Mesothelial cell of epicardium (in vitro differentiated cells): ENCODE data around the gene AQP10. TPM values are rescaled to one million over a fixed set of nuclear protein-coding genes. Genes with fewer than 3 reads are reported as not detected.
"Not testable (repeated sequence)": the region's sequence is repeated elsewhere in the genome, so short reads cannot be mapped to it uniquely, and the experiment has no call there.

ENCODE experiments used
- DNase-seq, 2 experiments: peaks; one replicate each; pipeline ENCODE4 v3.0.0; 2021; ENCODE audit warnings: low spot score in 2 of 2; ENCODE audit not compliant: unreplicated experiment in 2 of 2
- H3K27ac Mint-ChIP-seq: 2 replicates; pipeline ENCODE4 v1.8.0; 2021; ENCODE audit warnings: mixed read lengths
- H3K27me3 Mint-ChIP-seq: 2 replicates; pipeline ENCODE4 v1.8.0; 2021; ENCODE audit warnings: low read depth, mixed read lengths
- H3K36me3 Mint-ChIP-seq: 2 replicates; pipeline ENCODE4 v1.8.0; 2021; ENCODE audit warnings: mixed read lengths
- H3K4me1 Mint-ChIP-seq: 2 replicates; pipeline ENCODE4 v1.8.0; 2021; ENCODE audit warnings: mixed read lengths
- H3K4me3 Mint-ChIP-seq: 2 replicates; pipeline ENCODE4 v1.8.0; 2021; ENCODE audit warnings: mild to moderate bottlenecking, moderate library complexity, mixed read lengths
- H3K9me3 Mint-ChIP-seq: 2 replicates; pipeline ENCODE4 v1.8.0; 2021; ENCODE audit warnings: mixed read lengths
- total RNA-seq: library from RNA; stranded (reverse); gene quantifications from 3 replicates; pipeline ENCODE4 v1.2.1, GENCODE V29; 2021
- TF ChIP-seq, protein P1 (sequence below): fragments of 200-600 bp; sonication (generic); IDR thresholded peaks from one replicate; pipeline ENCODE4 v1.5.0; 2021; ENCODE audit warnings: antibody characterized with exemption; ENCODE audit not compliant: unreplicated experiment

Gene AQP10
- total RNA-seq, 1 donor from 2014 or later: 0.60 TPM

DNA sequence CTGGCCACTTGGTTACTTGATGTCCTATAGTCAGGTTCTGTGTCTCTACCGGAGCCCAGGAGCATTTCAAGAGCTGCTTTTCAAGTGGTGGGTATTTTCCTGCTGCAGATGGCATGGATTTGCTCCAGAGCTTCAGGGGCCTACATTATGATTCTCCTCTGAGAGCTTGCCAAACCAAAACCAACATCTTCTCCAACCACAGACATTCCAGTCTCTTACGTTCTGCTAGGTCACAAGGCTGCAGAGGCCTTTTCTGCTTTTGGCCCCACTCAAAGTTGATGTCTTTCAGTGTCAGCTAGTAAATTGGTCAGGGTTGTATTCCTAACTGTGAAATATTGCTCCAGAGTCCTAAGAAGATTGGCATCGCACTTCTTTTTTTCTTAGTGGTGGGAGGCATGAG, 14.7 kb upstream of the AQP10 start:
- Mint-ChIP-seq H3K36me3 (no peaks in the 10 kb centered on the region), H3K27me3 (peaks cover 17% of the 10 kb centered on the region), H3K9me3 (peaks cover 8% of the 10 kb centered on the region), H3K27ac (no peak overlapping the region), H3K4me3 (no peak overlapping the region), H3K4me1 (no peaks in the 10 kb centered on the region)
- DNase-seq: no peak
- TF ChIP-seq, protein P1, sequence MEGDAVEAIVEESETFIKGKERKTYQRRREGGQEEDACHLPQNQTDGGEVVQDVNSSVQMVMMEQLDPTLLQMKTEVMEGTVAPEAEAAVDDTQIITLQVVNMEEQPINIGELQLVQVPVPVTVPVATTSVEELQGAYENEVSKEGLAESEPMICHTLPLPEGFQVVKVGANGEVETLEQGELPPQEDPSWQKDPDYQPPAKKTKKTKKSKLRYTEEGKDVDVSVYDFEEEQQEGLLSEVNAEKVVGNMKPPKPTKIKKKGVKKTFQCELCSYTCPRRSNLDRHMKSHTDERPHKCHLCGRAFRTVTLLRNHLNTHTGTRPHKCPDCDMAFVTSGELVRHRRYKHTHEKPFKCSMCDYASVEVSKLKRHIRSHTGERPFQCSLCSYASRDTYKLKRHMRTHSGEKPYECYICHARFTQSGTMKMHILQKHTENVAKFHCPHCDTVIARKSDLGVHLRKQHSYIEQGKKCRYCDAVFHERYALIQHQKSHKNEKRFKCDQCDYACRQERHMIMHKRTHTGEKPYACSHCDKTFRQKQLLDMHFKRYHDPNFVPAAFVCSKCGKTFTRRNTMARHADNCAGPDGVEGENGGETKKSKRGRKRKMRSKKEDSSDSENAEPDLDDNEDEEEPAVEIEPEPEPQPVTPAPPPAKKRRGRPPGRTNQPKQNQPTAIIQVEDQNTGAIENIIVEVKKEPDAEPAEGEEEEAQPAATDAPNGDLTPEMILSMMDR: no peak

DNA sequence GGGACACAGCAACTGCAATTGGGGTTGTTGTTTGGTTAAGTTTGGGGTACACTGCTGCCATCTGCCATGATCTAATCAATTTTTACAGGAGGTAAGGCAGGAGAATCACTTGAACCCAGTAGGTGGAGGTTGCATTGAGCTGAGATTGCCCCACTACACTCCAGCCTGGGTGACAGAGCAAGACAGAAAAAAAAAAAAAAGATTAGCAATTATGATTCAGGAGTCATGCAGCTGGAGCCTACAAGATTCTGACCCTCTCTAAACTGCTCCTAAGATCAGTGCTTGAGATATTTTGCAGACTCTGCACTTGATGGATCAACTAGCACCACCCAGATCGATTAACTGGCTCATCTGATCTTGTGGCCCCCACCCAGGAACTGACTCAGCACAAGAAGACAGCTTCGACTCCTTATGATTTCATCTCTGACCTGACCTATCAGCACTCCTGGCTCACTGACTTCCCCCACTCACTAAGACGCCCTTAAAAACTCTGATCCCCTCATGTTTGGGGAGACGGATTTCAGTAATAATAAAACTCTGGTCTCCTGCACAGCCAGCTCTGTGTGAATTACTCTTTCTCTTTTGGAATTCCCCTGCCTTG, 13.1 kb upstream of the AQP10 start:
- peaks cover 23% of the 10 kb centered on the region for H3K27me3 Mint-ChIP-seq
- H3K9me3 Mint-ChIP-seq, H3K4me3 Mint-ChIP-seq, DNase-seq, H3K4me1 Mint-ChIP-seq, H3K36me3 Mint-ChIP-seq, H3K27ac Mint-ChIP-seq: not testable (repeated sequence)

- DNase-seq, H3K36me3 Mint-ChIP-seq, H3K27ac Mint-ChIP-seq, H3K4me1 Mint-ChIP-seq, H3K9me3 Mint-ChIP-seq, H3K4me3 Mint-ChIP-seq: not testable (repeated sequence)
- peaks cover 31% of the 10 kb centered on the region for H3K27me3 Mint-ChIP-seq
These were observed 11.8 kb upstream of the AQP10 start for GRCh38 chr1:154309136-154309535.

DNA sequence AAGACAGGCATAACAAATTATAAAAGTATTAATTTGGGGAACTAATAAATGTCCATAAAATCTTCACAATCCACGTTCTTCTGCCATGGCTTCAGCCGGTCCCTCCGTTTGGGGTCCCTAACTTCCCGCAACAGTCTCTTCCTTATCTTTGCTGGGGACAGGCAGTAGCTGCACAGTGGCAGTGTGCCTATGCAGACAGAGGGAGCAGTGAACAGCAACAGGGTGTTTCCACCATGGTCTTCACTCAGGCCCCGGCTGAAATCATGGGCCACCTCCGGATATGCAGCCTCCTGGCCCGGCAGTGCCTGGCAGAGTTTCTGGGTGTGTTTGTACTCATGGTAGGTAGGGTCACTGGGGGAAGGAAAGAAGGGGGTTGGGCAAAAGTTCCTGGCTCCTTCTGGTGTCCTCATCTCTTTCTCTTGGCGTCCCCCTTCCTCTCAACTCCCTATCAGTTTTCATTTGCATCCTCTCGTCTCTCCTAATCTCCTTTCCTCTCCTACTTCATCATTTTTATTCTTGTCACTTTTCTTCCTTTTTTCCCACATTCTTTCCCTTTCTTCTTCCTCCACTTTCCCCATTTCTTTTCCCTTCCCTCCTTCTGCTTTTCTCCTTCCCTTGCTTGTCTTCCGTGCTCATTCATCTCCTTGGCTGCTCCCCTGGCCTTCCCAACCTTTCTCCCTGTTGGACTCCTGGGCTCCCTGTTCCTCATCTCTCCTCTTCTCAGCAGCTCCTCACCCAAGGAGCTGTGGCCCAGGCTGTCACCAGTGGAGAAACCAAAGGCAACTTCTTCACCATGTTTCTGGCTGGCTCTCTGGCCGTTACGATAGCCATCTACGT, 8.4 kb upstream of the AQP10 start:
- peaks cover 18% of the 10 kb centered on the region for H3K9me3 Mint-ChIP-seq
- not testable (repeated sequence) for DNase-seq, H3K36me3 Mint-ChIP-seq, H3K27ac Mint-ChIP-seq, H3K4me3 Mint-ChIP-seq, H3K4me1 Mint-ChIP-seq
- peaks cover 14% of the 10 kb centered on the region for H3K27me3 Mint-ChIP-seq

GRCh38 chr1:154313066-154313356, 7.9 kb upstream of the AQP10 start:
- Mint-ChIP-seq H3K27ac (no peak overlapping the region), H3K36me3 (no peaks in the 10 kb centered on the region), H3K27me3 (peaks cover 19% of the 10 kb centered on the region), H3K4me3 (no peak overlapping the region), H3K4me1 (no peaks in the 10 kb centered on the region), H3K9me3 (peaks cover 23% of the 10 kb centered on the region)
- TF ChIP-seq, protein P1: no peak
- no peak for DNase-seq

GRCh38 chr1:154314226-154314625, 6.7 kb upstream of the AQP10 start:
- H3K36me3 Mint-ChIP-seq, H3K4me3 Mint-ChIP-seq, H3K4me1 Mint-ChIP-seq, H3K27ac Mint-ChIP-seq, DNase-seq: not testable (repeated sequence)
- Mint-ChIP-seq H3K27me3 (peaks cover 23% of the 10 kb centered on the region), H3K9me3 (peaks cover 20% of the 10 kb centered on the region)

DNA sequence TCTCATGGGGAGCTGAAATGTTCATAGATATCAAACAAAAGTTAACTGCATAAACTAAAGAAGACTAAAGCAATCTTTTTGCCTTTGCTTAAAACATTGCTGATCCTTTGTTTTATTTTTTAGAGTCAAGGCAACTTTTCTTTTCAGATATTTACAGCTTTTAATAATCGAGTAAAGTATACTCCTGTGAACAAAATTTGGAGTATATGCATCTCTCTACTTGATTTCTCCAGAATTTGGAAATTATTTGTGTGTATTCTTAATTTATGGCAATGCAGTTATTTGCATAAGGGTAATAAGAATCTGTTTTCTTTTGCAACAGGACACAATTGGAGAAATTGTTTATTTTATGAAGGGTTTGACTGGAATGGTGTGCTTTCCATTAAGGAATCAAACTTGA, 4.2 kb upstream of the AQP10 start:
- H3K4me1 Mint-ChIP-seq: peaks cover 9% of the 10 kb centered on the region
- H3K27ac Mint-ChIP-seq: no peak overlapping the region
- peaks cover 20% of the 10 kb centered on the region for H3K9me3 Mint-ChIP-seq
- no peak overlapping the region for H3K4me3 Mint-ChIP-seq
- H3K27me3 Mint-ChIP-seq: peaks cover 23% of the 10 kb centered on the region
- no peak for DNase-seq
- H3K36me3 Mint-ChIP-seq: no peaks in the 10 kb centered on the region
- TF ChIP-seq, protein P1: no peak
